Gastrocnemius medialis (tissue), 4 donors: ENCODE data around the gene PHC2. TPM values are rescaled to one million over a fixed set of nuclear protein-coding genes. Genes with fewer than 3 reads are reported as not detected.

Source experiments
- ATAC-seq, 2 donors: fragments of 150-250 bp; one replicate each; pipeline ENCODE4 v1.9.1; 2016
- DNase-seq, 2 donors: peaks; one replicate each; pipeline ENCODE4 v3.0.0-alpha.2; 2019
- H3K27ac ChIP-seq, 4 donors: fragments of 200-600 bp; sonication (generic); 1 replicate in 1 of 4; 2 replicates in 3 of 4; pipeline ENCODE4 v1.5.1; 2016 to 2018; ENCODE audit warnings: mild to moderate bottlenecking in 2 of 4, moderate library complexity in 1 of 4
- H3K27me3 ChIP-seq, 3 donors: fragments of 200-600 bp; sonication (generic) in 2 of 3; 1 replicate in 1 of 3; 2 replicates in 2 of 3; pipeline versions ENCODE4 v1.5.1 to v1.6.0; 2016 to 2019; ENCODE audit warnings: mild to moderate bottlenecking in 1 of 3, moderate library complexity in 1 of 3
- H3K36me3 ChIP-seq, 2 donors: fragments of 200-600 bp; sonication (generic) in 1 of 2; one replicate each; pipeline ENCODE4 v1.5.1; 2017 to 2018
- H3K4me1 ChIP-seq, 2 donors: fragments of 200-600 bp; sonication (generic) in 1 of 2; one replicate each; pipeline ENCODE4 v1.5.1; 2016 to 2017; ENCODE audit warnings: mild to moderate bottlenecking in 2 of 2
- H3K4me3 ChIP-seq, 4 donors: fragments of 200-600 bp; sonication (generic) in 3 of 4; 1 replicate in 1 of 4; 2 replicates in 3 of 4; pipeline ENCODE4 v1.5.1; 2016 to 2019; ENCODE audit warnings: mild to moderate bottlenecking in 2 of 4
- H3K9me3 ChIP-seq, 3 donors: fragments of 200-600 bp; sonication (generic) in 2 of 3; 1 replicate in 1 of 3; 2 replicates in 2 of 3; pipeline ENCODE4 v1.5.1; 2016 to 2019
- POLR2A ChIP-seq, 2 donors: fragments of 450-650 bp; IDR thresholded peaks; one replicate each; pipeline ENCODE4 v1.6.1; 2017; ENCODE audit warnings: antibody characterized with exemption in 2 of 2, mild to moderate bottlenecking in 2 of 2, moderate library complexity in 2 of 2
- in situ Hi-C, 4 donors: fragments of 200-750 bp; cut with MboI; loops; one replicate each; pipeline versions ENCODE4 v1.15.0 to v1.8.0; 2017; ENCODE audit warnings: low sequenced_read_pairs in 4 of 4
- intact Hi-C: fragments of 100-400 bp; cut with DNase I; formaldehyde crosslinking; loops from one replicate; pipeline ENCODE4 v1.15.1; 2023; ENCODE audit warnings: low total_unique reads
- total RNA-seq, 4 donors: library from RNA; depleted of rRNA; stranded (reverse); fragments of >200 nt; gene quantifications; one replicate each; pipeline versions ENCODE4 v1.1.0 to v1.2.3, GENCODE V29; 2016
- TF ChIP-seq, protein P1 (sequence below), 5 experiments: fragments of 450-650 bp in 3 of 5; fragments of 200-600 bp in 2 of 5; sonication (generic) in 2 of 5; IDR thresholded peaks in 4 of 5; conservative IDR thresholded peaks in 1 of 5; 1 replicate in 4 of 5; 2 replicates in 1 of 5; pipeline ENCODE4 v1.5.1; 2016 to 2019; ENCODE audit warnings: antibody characterized with exemption in 5 of 5, mild to moderate bottlenecking in 3 of 5, moderate library complexity in 3 of 5

PHC2 gene
- total RNA-seq, 4 donors from 2014 or later: 318 to 516 (median 364) TPM

DNA sequence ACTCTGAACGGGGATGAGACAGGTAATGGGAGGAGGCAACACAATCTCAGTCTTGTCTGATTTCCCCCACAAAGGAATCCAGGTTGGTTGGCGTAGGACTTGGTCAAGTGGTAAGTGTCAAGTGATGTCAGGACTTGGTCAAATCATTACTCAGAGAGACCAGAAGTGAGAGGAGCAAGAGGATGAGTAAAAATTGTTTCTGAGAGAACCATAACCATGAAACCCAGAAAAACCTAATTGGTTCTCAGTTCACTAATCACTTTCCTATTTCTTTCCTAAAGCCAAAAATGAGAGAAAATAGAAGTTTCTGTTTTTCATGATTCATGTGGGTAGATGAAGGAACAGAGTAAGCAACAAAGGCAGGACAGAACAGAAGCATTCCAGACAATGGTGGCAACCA, 5.0 kb downstream of the PHC2 start:
- Histone ChIP-seq H3K4me1 (peaks cover 34 to 41% of the 10 kb centered on the region in 2 donors), H3K27me3 (no peaks in the 10 kb centered on the region), H3K4me3 (no peak overlapping the region), H3K9me3 (no peaks in the 10 kb centered on the region), H3K27ac (peak overlapping the region in 1 of 4 donors; percentile 33), H3K36me3 (no peaks in the 10 kb centered on the region)
- DNase-seq (no peak), ATAC-seq (no peak)
- intact Hi-C loops: no loop called here
- in situ Hi-C loops: no loop called here
- TF ChIP-seq, protein P1, sequence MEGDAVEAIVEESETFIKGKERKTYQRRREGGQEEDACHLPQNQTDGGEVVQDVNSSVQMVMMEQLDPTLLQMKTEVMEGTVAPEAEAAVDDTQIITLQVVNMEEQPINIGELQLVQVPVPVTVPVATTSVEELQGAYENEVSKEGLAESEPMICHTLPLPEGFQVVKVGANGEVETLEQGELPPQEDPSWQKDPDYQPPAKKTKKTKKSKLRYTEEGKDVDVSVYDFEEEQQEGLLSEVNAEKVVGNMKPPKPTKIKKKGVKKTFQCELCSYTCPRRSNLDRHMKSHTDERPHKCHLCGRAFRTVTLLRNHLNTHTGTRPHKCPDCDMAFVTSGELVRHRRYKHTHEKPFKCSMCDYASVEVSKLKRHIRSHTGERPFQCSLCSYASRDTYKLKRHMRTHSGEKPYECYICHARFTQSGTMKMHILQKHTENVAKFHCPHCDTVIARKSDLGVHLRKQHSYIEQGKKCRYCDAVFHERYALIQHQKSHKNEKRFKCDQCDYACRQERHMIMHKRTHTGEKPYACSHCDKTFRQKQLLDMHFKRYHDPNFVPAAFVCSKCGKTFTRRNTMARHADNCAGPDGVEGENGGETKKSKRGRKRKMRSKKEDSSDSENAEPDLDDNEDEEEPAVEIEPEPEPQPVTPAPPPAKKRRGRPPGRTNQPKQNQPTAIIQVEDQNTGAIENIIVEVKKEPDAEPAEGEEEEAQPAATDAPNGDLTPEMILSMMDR (IDR thresholded peaks at IDR 0.05 in 4 of 5, conservative IDR thresholded peaks at IDR 0.05 in 1 of 5): no peak
- no peak for TF ChIP-seq POLR2A (IDR thresholded peaks at IDR 0.05)

DNA sequence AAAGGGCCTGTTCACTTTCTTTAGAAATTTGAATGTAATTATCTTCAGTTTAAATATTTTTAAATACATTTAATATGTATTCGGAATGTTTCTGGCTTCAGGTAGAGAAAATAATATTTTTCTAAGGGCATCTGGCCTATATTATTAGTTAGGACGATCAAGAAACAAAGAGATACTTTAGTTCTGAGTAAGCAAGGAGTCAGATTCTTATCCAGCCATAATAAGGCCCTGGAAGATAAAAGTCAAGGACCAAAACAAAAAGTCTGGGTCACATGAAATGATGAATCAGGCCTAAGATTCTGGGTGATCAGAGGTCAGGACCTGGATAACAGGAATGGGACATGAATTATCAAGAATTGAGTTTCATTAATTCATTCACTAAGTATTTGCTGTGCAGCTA, 6.3 kb downstream of the PHC2 start:
- Histone ChIP-seq H3K4me3 (no peak overlapping the region), H3K36me3 (no peaks in the 10 kb centered on the region), H3K9me3 (no peaks in the 10 kb centered on the region), H3K4me1 (peaks cover 33 to 36% of the 10 kb centered on the region in 2 donors), H3K27me3 (no peaks in the 10 kb centered on the region), H3K27ac (no peak overlapping the region)
- no peak for DNase-seq
- in situ Hi-C loops: no loop called here
- TF ChIP-seq POLR2A (IDR thresholded peaks at IDR 0.05): no peak
- TF ChIP-seq, protein P1 (IDR thresholded peaks at IDR 0.05 in 4 of 5, conservative IDR thresholded peaks at IDR 0.05 in 1 of 5): no peak
- ATAC-seq: no peak
- intact Hi-C loops: no loop called here

DNA sequence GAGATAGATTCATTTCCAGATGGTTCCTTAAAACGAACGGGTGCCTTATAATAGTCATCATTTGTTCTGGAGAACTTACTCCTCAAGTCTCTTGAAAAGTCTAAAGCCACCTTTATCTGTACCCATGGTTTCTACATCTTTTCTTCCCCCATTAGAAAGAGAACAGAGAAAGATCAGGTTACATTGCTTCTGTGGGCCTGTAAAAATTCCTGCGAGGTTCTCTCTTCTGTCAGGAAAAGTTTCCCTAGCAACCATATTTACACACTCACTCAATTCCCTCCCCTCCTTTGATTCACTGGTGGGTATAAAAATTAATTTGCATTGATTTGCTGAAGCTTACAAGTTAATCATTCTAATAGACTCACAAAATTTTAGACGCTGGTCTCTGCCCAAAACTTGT, 6.7 kb downstream of the PHC2 start:
- in situ Hi-C loops: no loop called here
- H3K4me1 ChIP-seq: peaks cover 29 to 32% of the 10 kb centered on the region in 2 donors
- no peak for DNase-seq
- H3K27ac ChIP-seq: no peak overlapping the region
- no peak for TF ChIP-seq POLR2A (IDR thresholded peaks at IDR 0.05)
- H3K4me3 ChIP-seq: no peak overlapping the region
- H3K27me3 ChIP-seq: no peaks in the 10 kb centered on the region
- no peak for ATAC-seq
- H3K36me3 ChIP-seq: no peaks in the 10 kb centered on the region
- no peaks in the 10 kb centered on the region for H3K9me3 ChIP-seq
- intact Hi-C loops: no loop called here

DNA sequence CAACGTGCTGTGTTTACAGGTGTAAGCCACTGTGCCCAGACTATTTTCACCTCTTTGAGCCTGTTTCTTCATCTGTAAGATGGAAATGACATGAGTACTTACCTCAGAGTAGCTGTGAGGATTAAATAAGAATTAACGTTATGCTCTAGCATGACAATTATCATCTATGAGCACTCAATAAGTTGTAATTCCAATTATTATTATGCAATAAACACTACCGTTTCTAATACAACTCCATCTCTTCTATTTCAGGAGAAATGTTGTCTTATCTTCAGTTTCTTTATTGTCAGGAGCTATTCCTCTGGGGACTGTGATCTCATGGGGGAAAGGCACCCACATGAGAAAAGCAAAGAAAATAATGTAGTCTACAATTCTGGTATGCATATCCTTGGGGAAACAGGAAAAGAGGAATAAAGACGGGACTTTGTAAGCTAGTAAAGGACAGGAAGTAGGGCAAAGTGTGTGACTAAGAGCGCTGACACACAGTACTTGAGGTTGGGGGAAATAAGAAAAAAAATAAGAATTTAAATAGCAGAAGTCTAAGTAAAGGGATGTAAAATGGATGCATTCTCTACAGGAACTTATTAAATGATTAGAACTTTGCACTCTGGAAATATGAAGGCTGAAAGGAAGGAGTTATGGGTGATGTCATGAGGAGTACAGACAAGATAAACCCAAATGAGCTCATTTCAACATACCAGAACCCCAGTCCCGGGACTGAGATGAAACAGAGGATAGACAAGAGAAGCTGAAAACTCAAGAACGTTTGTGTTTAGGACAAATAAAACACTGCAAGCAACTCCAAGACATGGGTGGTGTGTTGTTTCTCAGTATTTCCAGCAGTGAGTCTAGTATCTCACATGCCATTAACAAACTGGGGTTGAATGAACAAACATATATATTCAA, 9.8 kb downstream of the PHC2 start:
- Histone ChIP-seq H3K9me3 (no peaks in the 10 kb centered on the region), H3K27ac (no peak overlapping the region), H3K4me1 (peaks cover 3 to 4% of the 10 kb centered on the region in 2 donors), H3K36me3 (no peaks in the 10 kb centered on the region), H3K27me3 (no peaks in the 10 kb centered on the region), H3K4me3 (no peak overlapping the region)
- TF ChIP-seq POLR2A (IDR thresholded peaks at IDR 0.05): no peak
- TF ChIP-seq, protein P1 (IDR thresholded peaks at IDR 0.05 in 4 of 5, conservative IDR thresholded peaks at IDR 0.05 in 1 of 5): no peak
- DNase-seq (no peak), ATAC-seq (no peak)
- in situ Hi-C loops (no loop called here), intact Hi-C loops (no loop called here)

DNA sequence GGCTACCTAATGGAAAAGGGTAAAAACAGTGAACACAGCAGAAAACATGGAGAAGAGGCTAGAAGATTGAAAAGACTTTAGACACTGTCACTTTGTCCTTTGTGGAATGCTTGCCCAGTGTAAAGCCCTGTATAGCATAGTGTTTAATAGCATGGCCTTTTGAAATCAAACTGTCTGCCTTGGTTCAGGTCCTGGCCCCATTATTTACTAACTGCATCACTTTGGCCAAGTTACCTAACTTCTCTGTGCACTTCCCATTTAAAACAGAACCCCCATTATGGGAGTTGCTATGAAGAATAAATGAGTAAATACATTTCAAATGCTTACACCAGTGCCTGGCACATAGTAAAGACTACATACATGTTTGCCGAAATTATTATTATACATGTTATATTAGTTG, 12.1 kb downstream of the PHC2 start:
- H3K36me3 ChIP-seq: no peaks in the 10 kb centered on the region
- intact Hi-C loops: no loop called here

More for the DNA sequence above, 12.1 kb downstream of the PHC2 start:
- Histone ChIP-seq H3K9me3 (no peaks in the 10 kb centered on the region), H3K4me1 (peaks cover 4 to 10% of the 10 kb centered on the region in 2 donors), H3K4me3 (no peak overlapping the region), H3K27me3 (no peaks in the 10 kb centered on the region), H3K27ac (no peak overlapping the region)
- ATAC-seq (no peak), DNase-seq (no peak)
- in situ Hi-C loops: no loop called here
- no peak for TF ChIP-seq POLR2A (IDR thresholded peaks at IDR 0.05)
- TF ChIP-seq, protein P1 (IDR thresholded peaks at IDR 0.05 in 4 of 5, conservative IDR thresholded peaks at IDR 0.05 in 1 of 5): no peak
